Kasumi-1 (cell line): ENCODE results near the gene EYS.
"Not testable (repeated sequence)": the region's sequence is repeated elsewhere in the genome, so short reads cannot be mapped to it uniquely, and the experiment has no call there.

Experiments used
- DNase-seq, 2 experiments: peaks; one replicate each; lab custom pipeline; 2025; lab: John Stamatoyannopoulos, UW

The EYS gene

DNA sequence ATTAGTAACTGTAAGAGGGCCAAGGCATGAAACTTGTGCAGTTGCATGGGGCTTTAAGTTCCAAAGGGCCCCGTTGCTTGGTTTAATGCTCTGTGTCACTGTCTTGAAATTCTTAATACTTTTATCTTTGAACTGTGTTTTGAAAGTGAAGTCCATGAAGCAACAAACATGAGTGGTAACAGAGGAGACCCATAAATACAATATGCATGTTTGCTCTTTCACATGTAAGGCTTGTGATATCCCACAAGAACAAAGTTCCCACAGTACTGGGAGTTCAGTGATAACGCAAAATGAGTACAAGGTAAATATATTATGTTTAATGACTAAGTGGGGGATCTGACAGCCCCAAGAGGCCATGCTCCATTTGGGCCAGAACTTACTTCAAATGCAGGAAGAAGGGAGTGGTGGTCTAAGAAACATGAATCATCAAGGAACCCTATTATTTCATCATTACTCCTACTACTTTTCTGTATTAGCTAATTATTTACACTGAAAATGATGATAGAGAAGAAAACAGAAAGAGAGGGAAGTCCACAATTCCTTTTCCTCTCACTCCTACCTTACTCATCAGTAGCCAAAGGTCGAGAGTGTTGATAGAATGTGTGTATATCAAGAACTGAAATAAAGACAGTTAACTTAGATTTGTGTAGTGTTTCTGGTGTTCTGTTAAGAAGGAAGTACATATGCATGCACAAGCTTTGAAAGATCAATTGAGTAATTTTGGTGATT lies 1914.1 kb downstream of the EYS start:
- DNase-seq = no peak

DNA sequence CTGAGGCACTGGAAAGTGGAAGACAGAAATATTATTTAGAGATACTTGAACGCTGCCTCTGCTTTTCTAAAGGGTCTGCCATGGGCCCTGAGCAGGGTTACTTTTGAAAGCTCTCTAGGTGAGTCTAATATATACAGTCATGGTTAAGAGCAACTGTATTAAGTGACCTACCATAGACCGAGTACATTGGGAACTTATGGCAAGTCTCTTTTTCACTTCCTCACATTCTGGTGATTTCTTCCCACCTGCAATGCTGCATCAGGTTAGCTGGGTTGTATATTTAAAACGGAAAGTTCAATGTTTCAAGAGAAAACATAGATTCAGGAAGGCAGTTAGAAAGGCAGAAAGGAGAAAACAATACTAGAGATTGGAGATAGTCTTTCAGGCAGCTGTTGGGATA lies 1916.7 kb downstream of the EYS start:
- no peak for DNase-seq

DNA sequence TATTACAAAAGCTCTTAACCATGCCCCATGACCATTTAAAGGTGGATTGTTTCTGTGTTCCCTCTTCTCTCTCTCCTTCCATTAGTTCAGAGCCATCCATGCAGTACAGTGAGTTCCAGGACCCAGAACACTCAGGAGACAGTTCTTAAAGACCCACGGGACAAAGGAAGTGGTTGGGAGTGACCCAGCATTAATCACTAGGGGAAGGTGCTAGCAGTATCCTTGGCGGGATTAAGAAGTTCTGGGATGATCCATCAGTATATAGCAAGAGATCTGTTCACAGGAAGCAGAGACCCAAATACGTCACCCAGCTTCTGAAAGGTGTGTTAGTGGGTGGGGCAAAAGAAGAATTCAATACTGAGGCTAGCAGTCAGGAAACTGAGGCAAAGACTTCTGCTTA lies 1917.3 kb downstream of the EYS start:
- no peak for DNase-seq

DNA sequence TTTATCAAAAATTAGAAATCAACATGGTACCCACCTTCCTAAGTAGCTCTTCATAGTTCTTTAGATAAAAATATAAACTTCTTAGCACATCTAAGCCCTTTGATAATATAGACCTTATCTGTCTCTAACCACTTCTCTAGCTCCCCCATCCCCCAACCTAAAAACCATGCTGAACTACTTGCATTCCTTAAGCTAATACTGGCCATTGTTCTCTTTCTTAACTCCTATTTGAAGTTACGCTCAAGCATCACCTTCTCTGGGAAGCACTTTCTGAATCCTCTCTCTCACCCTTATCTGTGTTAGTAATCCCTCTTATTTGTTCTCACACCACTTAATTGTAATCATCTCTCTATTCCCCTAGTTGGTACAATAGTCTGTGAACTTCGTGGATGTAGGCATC lies 1918.5 kb downstream of the EYS start:
- DNase-seq = no peak

GRCh38 chr6:63787021-63787420 lies 1920.0 kb downstream of the EYS start:
- no peak for DNase-seq

DNA sequence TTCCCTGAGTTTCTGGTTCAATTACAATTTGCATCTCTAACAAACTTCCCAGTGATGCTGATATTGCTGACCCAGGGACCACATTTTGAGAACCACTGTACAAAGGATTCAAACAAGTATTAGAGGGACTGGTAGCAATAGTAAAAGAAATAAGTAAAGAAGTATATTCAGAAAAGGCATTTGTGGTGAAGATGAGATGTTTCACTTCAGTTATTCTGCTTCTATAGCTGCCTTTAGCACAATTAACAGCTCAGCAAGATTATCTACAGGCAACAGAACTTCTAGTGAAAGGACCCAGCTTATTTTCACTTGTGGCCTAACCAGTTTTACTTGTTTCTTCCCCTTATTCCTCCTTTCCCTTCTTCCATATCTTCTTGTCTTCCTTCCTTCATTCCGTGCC lies 1922.0 kb downstream of the EYS start:
- DNase-seq = no peak

DNA sequence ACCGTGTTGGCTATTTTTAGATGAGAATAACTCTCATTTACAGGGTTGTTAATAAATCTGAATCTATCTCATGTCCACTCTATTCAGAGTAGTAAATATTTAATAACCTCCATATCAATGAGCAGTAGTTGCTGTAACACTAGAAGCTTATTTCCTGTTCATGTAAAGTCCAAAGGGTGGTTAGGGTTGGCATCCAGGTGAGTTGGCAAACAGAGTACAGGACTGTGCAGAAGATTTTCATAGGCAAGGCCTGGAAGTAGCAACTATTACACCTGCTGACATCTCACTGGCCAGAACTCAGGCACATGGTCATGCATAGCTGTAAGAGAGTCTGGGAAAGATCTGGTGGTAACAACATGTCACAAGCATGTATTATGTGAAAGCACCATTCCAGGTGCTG lies 1923.9 kb downstream of the EYS start:
- DNase-seq = no peak

GRCh38 chr6:63774961-63775360 lies 1932.1 kb downstream of the EYS start:
- no peak for DNase-seq

- DNase-seq = no peak
These were observed 1933.8 kb downstream of the EYS start for GRCh38 chr6:63773200-63773599.

DNA sequence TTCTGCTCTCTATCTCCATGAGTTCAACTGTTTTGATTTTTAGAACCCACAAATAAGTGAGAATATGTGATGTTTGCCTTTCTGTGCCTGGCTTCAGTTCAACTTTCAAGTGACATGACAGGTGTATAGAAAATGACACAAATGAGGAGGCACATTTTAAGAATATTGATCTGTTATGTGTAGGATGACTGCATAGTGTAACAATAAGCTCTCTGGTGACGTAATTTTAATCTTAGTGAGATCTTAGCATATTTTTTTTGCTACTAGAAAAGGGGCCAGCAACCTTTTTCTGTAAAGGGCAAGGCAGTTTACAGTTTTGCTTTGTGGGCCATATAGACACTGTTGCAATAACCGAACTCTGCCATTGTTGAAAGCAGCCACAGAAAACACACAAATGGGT lies 1941.2 kb downstream of the EYS start:
- DNase-seq = no peak

GRCh38 chr6:63764318-63764916 lies 1942.6 kb downstream of the EYS start:
- DNase-seq = peak; percentile 64 to 78

DNA sequence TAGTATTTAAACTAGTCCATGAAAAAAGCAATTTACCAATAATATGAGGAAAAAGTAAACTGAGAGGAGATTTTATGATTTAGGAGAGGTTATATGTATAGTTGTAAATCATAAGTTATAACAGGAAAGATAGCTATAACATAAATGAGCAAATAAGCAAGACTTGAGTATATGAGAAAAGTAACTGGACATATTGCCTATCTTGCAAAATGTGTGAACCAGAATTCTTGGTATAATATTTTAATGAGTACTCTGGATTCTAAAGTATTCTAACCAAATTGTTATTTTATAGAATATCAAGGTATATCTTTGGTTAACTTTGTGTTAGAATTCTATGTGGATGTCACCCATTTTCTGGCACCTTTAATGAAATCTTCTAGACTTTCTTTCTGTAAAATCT lies 1946.8 kb downstream of the EYS start:
- DNase-seq = no peak

DNA sequence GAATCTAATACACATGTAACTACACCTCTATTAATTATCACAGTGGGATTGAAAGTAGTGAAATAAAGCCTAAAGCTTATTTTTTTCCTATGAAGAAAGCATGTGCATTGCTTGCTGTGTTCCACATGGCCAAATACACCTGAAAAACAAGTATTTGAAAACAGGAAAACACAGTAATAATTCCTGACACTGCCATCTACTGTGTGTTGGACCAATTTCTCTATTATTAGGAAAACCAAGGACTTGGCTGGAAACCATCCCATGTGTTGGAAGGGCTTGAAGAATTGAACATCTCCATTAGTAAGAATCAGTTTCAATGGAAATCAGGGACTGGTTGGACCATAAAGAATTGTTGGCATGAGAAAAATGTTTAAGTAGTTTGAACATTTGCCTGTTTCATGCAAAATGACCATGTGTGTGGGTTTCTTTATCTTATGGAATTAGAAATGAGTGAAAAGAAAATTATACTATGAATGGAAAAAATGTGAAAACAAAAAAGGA lies 1947.4 kb downstream of the EYS start:
- no peak for DNase-seq

DNA sequence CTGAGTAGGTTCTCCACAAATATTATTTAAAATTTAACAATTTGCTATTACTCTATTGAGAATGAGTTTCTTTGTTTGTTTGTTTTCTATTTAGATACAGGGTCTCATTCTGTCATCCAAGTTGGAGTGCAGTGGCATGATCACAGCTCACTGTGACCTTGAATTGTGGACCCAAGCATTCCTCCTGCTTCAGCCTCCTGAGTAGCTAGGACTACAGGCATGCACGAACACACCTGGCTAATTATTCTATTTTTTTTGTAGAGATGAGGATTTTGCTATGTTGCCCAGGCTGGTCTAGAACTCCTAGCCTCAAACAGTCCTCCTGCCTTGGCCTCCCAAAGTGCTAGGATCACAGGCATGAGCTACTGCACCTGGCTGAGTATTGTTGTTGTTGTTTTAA lies 1949.2 kb downstream of the EYS start:
- DNase-seq = no peak

- DNase-seq = not testable (repeated sequence)
These were observed 1949.8 kb downstream of the EYS start for GRCh38 chr6:63757275-63757674.

- DNase-seq = no peak
These were observed 1956.6 kb downstream of the EYS start for GRCh38 chr6:63750400-63750799.

GRCh38 chr6:63745784-63746183 lies 1961.2 kb downstream of the EYS start:
- no peak for DNase-seq

DNA sequence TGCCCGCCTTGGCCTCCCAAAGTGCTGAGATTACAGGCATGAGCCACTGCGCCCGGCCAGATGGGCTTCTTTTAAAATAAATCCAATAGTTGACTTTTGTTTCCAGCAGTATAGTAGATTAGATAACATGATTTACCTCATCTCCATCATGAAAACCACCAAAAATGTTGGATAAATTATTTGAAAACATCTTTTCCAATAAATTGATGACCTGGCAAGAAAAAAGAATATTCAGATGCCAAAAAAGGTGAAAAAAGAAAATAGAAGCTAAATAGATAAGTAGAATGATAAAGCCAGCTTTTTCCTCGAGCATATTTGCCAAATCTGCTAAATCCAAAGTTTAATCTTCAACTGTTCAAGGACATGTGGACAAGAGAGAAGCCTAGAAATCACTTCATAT lies 1962.2 kb downstream of the EYS start:
- no peak for DNase-seq

DNA sequence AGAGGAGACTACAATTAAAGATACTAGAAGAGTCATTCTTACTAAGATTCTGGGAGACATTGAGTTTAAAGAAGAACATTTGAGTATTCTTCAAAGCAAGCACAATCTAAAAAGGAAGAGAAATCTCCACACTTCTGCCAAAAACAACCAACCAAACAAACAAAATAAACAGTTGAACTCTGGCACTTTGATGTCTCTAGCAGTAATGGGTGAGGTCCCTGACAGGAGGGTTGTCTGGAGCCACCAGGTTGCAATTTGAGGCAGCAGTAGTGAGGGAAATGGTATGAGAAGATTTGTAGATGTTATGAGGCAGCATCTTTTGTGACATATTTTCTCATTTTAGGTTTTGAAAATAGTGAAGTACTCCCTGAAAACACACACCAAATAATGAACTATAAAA lies 1963.3 kb downstream of the EYS start:
- no peak for DNase-seq

DNA sequence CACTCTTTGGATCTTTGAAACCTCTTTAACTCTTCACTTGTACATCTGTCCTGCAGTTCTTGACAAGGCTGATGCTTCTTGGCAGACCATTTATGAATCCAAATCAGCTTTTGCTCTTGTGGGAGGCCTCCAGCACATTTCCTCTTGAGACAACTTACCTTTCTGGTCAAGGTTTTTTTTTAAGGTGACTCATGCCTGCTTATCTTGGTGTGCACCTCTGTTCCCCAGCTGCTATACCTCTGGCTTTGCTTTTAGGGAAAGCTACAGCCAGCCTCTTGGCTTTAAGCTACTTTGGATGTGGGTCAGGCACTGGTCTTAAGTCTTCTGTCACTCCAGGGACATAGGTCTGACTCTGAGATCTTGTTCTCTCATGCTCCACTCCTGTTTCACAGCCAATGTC lies 1965.0 kb downstream of the EYS start:
- DNase-seq = no peak

GRCh38 chr6:63740709-63741108 lies 1966.3 kb downstream of the EYS start:
- no peak for DNase-seq

DNA sequence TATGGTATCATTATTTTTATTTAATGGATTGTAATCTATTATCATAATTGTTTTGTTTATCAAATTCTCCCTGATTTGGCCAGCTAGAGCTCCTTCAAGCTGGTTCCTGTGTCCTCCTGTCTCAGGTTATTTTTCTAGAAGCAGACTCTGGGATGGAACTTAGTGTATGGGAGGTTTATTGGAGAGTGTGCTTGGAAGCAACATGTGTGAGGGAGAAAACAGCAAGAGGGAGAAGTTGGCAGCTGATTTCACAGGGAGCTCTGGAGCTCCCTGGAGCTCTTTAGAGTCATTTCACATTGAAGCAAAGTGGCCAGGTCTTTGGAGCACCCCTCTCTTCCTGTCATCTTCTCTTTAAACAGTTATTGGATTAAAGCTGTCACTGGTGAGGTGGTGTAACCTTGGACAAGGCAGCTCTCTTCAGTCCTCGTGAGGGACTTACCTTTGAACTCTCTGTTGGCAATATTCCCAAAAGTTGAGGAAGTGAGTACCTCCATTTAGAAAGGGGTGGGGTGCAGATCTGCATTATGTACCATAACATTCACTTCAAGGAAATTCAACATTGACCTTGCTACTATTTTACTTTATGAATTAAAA lies 1967.8 kb downstream of the EYS start:
- no peak for DNase-seq

GRCh38 chr6:63738190-63738589 lies 1968.8 kb downstream of the EYS start:
- not testable (repeated sequence) for DNase-seq
